Prostate gland (tissue), 2 donors: Measurements from ENCODE around the gene SYT7.

Experiments
- CTCF ChIP-seq, 4 experiments: fragments of 200-600 bp in 2 of 4; fragments of 450-650 bp in 2 of 4; sonication (generic) in 2 of 4; IDR thresholded peaks; 1 replicate in 3 of 4; 2 replicates in 1 of 4; pipeline ENCODE4 v1.5.1; 2016 to 2019; ENCODE audit warnings: antibody characterized with exemption in 4 of 4, mild to moderate bottlenecking in 2 of 4, moderate library complexity in 2 of 4
- POLR2A ChIP-seq: fragments of 450-650 bp; IDR thresholded peaks from one replicate; pipeline ENCODE4 v1.6.1; 2016; ENCODE audit warnings: antibody characterized with exemption, mild to moderate bottlenecking
- POLR2AphosphoS5 ChIP-seq: sonication (generic); formaldehyde crosslinking; IDR thresholded peaks from one replicate; pipeline ENCODE4 v1.6.1; 2017; ENCODE audit warnings: antibody characterized with exemption

- TF ChIP-seq CTCF (IDR thresholded peaks at IDR 0.05) (no peak), POLR2A (no peak), POLR2AphosphoS5 (no peak)
Observed at GRCh38 chr11:61571337-61571736, 9.5 kb downstream of the SYT7 start.
